ENCODE results near the gene MAN2A1.

MAN2A1 gene

GRCh38 chr5:109700516-109701153, 10.9 kb downstream of the MAN2A1 start:
- no peak for TF ChIP-seq CTCF (IDR thresholded peaks at IDR 0.05; ENCODE audit: low read length)
- no peak for TF ChIP-seq EZH2phosphoT487 (IDR thresholded peaks at IDR 0.05; ENCODE audit: low read length)
- no peak for TF ChIP-seq EZH2 (optimal IDR thresholded peaks at IDR 0.05; ENCODE audit: low read depth, low read length)
- Histone ChIP-seq H3K4me1 (ENCODE audit: low read length) (peaks cover 72% of the 10 kb centered on the region), H3K27me3 (replicated peaks; ENCODE audit: insufficient read depth, low read length) (no peaks in the 10 kb centered on the region), H3K9me2 (replicated peaks; ENCODE audit: insufficient read depth, low read length) (no peaks in the 10 kb centered on the region), H3K4me2 (ENCODE audit: low read depth, low read length) (peak overlapping the region; percentile 37), H3K79me2 (ENCODE audit: low read length) (peaks cover 100% of the 10 kb centered on the region), H3K9ac (ENCODE audit: low read length) (no peak overlapping the region; the same call in 1 of the 2 replicates), H3K4me3 (ENCODE audit: low read length) (peak overlapping the region; percentile 8; the same call in 1 of the 2 replicates), H3K36me3 (replicated peaks; ENCODE audit: insufficient read depth, low read length) (no peaks in the 10 kb centered on the region; the same call in 1 of the 2 replicates), H3K9me3 (replicated peaks; ENCODE audit: insufficient read depth, low read length) (no peaks in the 10 kb centered on the region), H3K27ac (ENCODE audit: low read length) (peak overlapping the region; percentile 4; the same call in 1 of the 2 replicates), H2AFZ (ENCODE audit: low read length) (no peak overlapping the region), H3F3A (ENCODE audit: insufficient read depth, low read length) (peaks cover 31% of the 10 kb centered on the region), H4K20me1 (ENCODE audit: insufficient read depth, low read length) (peaks cover 36% of the 10 kb centered on the region)
- DNase-seq = no peak

- peak overlapping the region; percentile 37 for H3K4me2 ChIP-seq (ENCODE audit: low read depth, low read length)
- H3K36me3 ChIP-seq (replicated peaks; ENCODE audit: insufficient read depth, low read length) = peaks cover under 1% of the 10 kb centered on the region; the same call in 1 of the 2 replicates
- H3K79me2 ChIP-seq (ENCODE audit: low read length) = peaks cover 100% of the 10 kb centered on the region
- peaks cover 42% of the 10 kb centered on the region for H4K20me1 ChIP-seq (ENCODE audit: insufficient read depth, low read length)
- H3F3A ChIP-seq (ENCODE audit: insufficient read depth, low read length) = peaks cover 25% of the 10 kb centered on the region
- TF ChIP-seq EZH2 (optimal IDR thresholded peaks at IDR 0.05; ENCODE audit: low read depth, low read length) = no peak
- TF ChIP-seq CTCF (IDR thresholded peaks at IDR 0.05; ENCODE audit: low read length) = no peak
- TF ChIP-seq EZH2phosphoT487 (IDR thresholded peaks at IDR 0.05; ENCODE audit: low read length) = no peak
- H3K4me1 ChIP-seq (ENCODE audit: low read length) = peaks cover 75% of the 10 kb centered on the region
- no peaks in the 10 kb centered on the region for H3K27me3 ChIP-seq (replicated peaks; ENCODE audit: insufficient read depth, low read length)
- H3K9me2 ChIP-seq (replicated peaks; ENCODE audit: insufficient read depth, low read length) = no peaks in the 10 kb centered on the region
- no peaks in the 10 kb centered on the region for H3K9me3 ChIP-seq (replicated peaks; ENCODE audit: insufficient read depth, low read length)
- H3K9ac ChIP-seq (ENCODE audit: low read length) = no peak overlapping the region
- no peak for DNase-seq
- H3K4me3 ChIP-seq (ENCODE audit: low read length) = no peak overlapping the region
- no peak overlapping the region for H2AFZ ChIP-seq (ENCODE audit: low read length)
- peak overlapping the region; percentile 4; the same call in 1 of the 2 replicates for H3K27ac ChIP-seq (ENCODE audit: low read length)
Measured at GRCh38 chr5:109701252-109701651, 11.5 kb downstream of the MAN2A1 start.

GRCh38 chr5:109701792-109702191, 12.1 kb downstream of the MAN2A1 start:
- TF ChIP-seq EZH2phosphoT487 (IDR thresholded peaks at IDR 0.05; ENCODE audit: low read length) (no peak), CTCF (IDR thresholded peaks at IDR 0.05; ENCODE audit: low read length) (no peak), EZH2 (optimal IDR thresholded peaks at IDR 0.05; ENCODE audit: low read depth, low read length) (no peak)
- H3K4me1 ChIP-seq (ENCODE audit: low read length) = peaks cover 71% of the 10 kb centered on the region
- peak overlapping the region; percentile 37; the same call in 1 of the 2 replicates for H3K4me2 ChIP-seq (ENCODE audit: low read depth, low read length)

More at GRCh38 chr5:109701792-109702191, 12.1 kb downstream of the MAN2A1 start:
- Histone ChIP-seq H3K27me3 (replicated peaks; ENCODE audit: insufficient read depth, low read length) (no peaks in the 10 kb centered on the region), H3K9me2 (replicated peaks; ENCODE audit: insufficient read depth, low read length) (no peaks in the 10 kb centered on the region), H2AFZ (ENCODE audit: low read length) (no peak overlapping the region), H3K4me3 (ENCODE audit: low read length) (no peak overlapping the region), H3K9ac (ENCODE audit: low read length) (no peak overlapping the region), H3K9me3 (replicated peaks; ENCODE audit: insufficient read depth, low read length) (no peaks in the 10 kb centered on the region), H4K20me1 (ENCODE audit: insufficient read depth, low read length) (peaks cover 47% of the 10 kb centered on the region), H3K36me3 (replicated peaks; ENCODE audit: insufficient read depth, low read length) (peaks cover 4% of the 10 kb centered on the region; the same call in 1 of the 2 replicates), H3K79me2 (ENCODE audit: low read length) (peaks cover 100% of the 10 kb centered on the region), H3F3A (ENCODE audit: insufficient read depth, low read length) (peaks cover 20% of the 10 kb centered on the region), H3K27ac (ENCODE audit: low read length) (no peak overlapping the region)
- DNase-seq = no peak

Measured in MM.1S (cell line).